K562 (cell line): ENCODE results near the gene EGR1. TPM values are rescaled to one million over a fixed set of nuclear protein-coding genes. Genes with fewer than 3 reads are reported as not detected.
A peak's percentile ranks its signal among the peaks of the same experiment; 100 is the strongest.

Experiments
- ATAC-seq: fragments of 200-7000 bp; cut with Tn5 transposase; 3 replicates; pipeline ENCODE4 v1.9.1; 2020; ENCODE audit warnings: moderate library complexity
- BruUV-seq: library from RNA; stranded (reverse); fragments of 400-500 nt; replicated peaks from 2 replicates; lab custom pipeline; 2021; lab: Mats Ljungman, UMichigan
- CTCF ChIA-PET: fragments of 300-600 bp; formaldehyde crosslinking; extraction: SDS; loops from one replicate; lab custom pipeline; 2021; ENCODE audit warnings: low intra/inter-chr PET ratio; lab: Yijun Ruan, JAX
- POLR2A ChIA-PET: fragments of 300-600, 350-650 bp; sonication (Branson Sonifier 250); formaldehyde crosslinking; extraction: SDS; loops from one replicate; lab custom pipeline; 2021; ENCODE audit warnings: antibody characterized with exemption, inconsistent platforms; lab: Yijun Ruan, JAX
- DNase-seq, 4 experiments: peaks; one replicate each; pipeline versions ENCODE4 v3.0.0 to v3.0.0-alpha.2; 2011 to 2018; ENCODE audit warnings: low spot score in 3 of 4, mixed read lengths in 3 of 4; ENCODE audit errors: extremely low read depth in 1 of 4
- FAIRE-seq: peaks from 2 replicates; lab custom pipeline; 2011; peaks lifted over from hg19 to GRCh38; lab: Jason Lieb, UNC
- H2AFZ ChIP-seq: 2 replicates; pipeline ENCODE4 v1.6.0; 2011; ENCODE audit warnings: low read depth, low read length, control low read depth, inconsistent platforms
- H3K27ac ChIP-seq: fragments of 200-600 bp; 3 replicates; pipeline ENCODE4 v1.8.0; 2011; ENCODE audit warnings: low read depth, mild to moderate bottlenecking, control low read depth, inconsistent platforms, low read length, moderate library complexity, mixed read lengths; ENCODE audit errors: extremely low read depth
- H3K27me3 ChIP-seq, 2 experiments: fragments of 300-600 bp in 1 of 2; 2 replicates in 1 of 2; 3 replicates in 1 of 2; pipeline versions ENCODE4 v1.6.0 to v1.8.0; 2011; ENCODE audit warnings: inconsistent platforms in 2 of 2, low read length in 2 of 2, mild to moderate bottlenecking in 1 of 2, mixed read lengths in 1 of 2, moderate library complexity in 1 of 2; ENCODE audit not compliant: control insufficient read depth in 2 of 2, insufficient read depth in 2 of 2
- H3K36me3 ChIP-seq: fragments of 300-600 bp; 3 replicates; pipeline ENCODE4 v1.8.0; 2011; ENCODE audit warnings: mild to moderate bottlenecking, low read length, inconsistent platforms; ENCODE audit not compliant: control insufficient read depth, insufficient read depth
- H3K4me1 ChIP-seq, 2 experiments: fragments of 200-600 bp in 1 of 2; replicated peaks in 1 of 2; 2 replicates in 1 of 2; 3 replicates in 1 of 2; pipeline versions ENCODE4 v1.5.1 to v1.8.0; 2011; ENCODE audit warnings: inconsistent platforms in 2 of 2, low read length in 2 of 2, mild to moderate bottlenecking in 1 of 2, mixed read lengths in 1 of 2, moderate library complexity in 1 of 2; ENCODE audit not compliant: control insufficient read depth in 2 of 2, insufficient read depth in 2 of 2
- H3K4me2 ChIP-seq: 2 replicates; pipeline ENCODE4 v1.6.1; 2011; ENCODE audit warnings: low read length, control low read depth, inconsistent platforms, mixed read lengths; ENCODE audit not compliant: insufficient read depth
- H3K4me3 ChIP-seq: fragments of 200-600 bp; sonication (generic), shearing (Covaris generic); 2 replicates; pipeline ENCODE4 v1.5.1; 2016; ENCODE audit warnings: control low read depth, inconsistent platforms
- H3K79me2 ChIP-seq: fragments of 200-600 bp; 3 replicates; pipeline ENCODE4 v1.8.0; 2011; ENCODE audit warnings: low read length, inconsistent platforms; ENCODE audit not compliant: control insufficient read depth, insufficient read depth
- H3K9ac ChIP-seq, 2 experiments: 2 replicates each; pipeline versions ENCODE4 v1.6.0 to v1.6.1; 2011; ENCODE audit warnings: low read depth in 2 of 2, low read length in 2 of 2, control low read depth in 1 of 2, inconsistent platforms in 1 of 2, mild to moderate bottlenecking in 1 of 2, mixed read lengths in 1 of 2; ENCODE audit not compliant: insufficient read depth in 1 of 2
- H3K9me1 ChIP-seq: one replicate; pipeline ENCODE4 v1.6.0; 2011; ENCODE audit warnings: inconsistent platforms, mild to moderate bottlenecking, low read length, moderate library complexity; ENCODE audit not compliant: control insufficient read depth, insufficient read depth
- H3K9me3 ChIP-seq: replicated peaks from 2 replicates; pipeline ENCODE4 v1.5.1; 2011; ENCODE audit warnings: low read depth, low read length, inconsistent platforms; ENCODE audit not compliant: control insufficient read depth, insufficient read depth
- H4K20me1 ChIP-seq: replicated peaks from 2 replicates; pipeline ENCODE4 v1.6.1; 2011; ENCODE audit warnings: low read length, inconsistent platforms, mixed read lengths; ENCODE audit not compliant: control insufficient read depth, insufficient read depth
- ESRRA ChIP-seq: fragments of 450-650 bp; IDR thresholded peaks from 2 replicates; pipeline ENCODE4 v1.6.1; 2014; ENCODE audit warnings: low read depth, mild to moderate bottlenecking, moderate library complexity, borderline replicate concordance
- HDAC6 ChIP-seq: IDR thresholded peaks from 2 replicates; pipeline ENCODE4 v1.6.1; 2012; ENCODE audit warnings: low read depth, mild to moderate bottlenecking, control low read depth, inconsistent platforms, low read length, moderate library complexity
- HOMEZ ChIP-seq: fragments of 250-450 bp; sonication (Bioruptor Pico); IDR thresholded peaks from 2 replicates; pipeline ENCODE4 v1.4.0; 2020; ENCODE audit warnings: mild to moderate bottlenecking, moderate library complexity
- STAT5B ChIP-seq: fragments of 250-450 bp; sonication (Bioruptor Pico); IDR thresholded peaks from 2 replicates; pipeline ENCODE4 v1.8.0; 2021; ENCODE audit warnings: mild to moderate bottlenecking, inconsistent platforms
- WGBS: fragments of 100-300 bp; shearing (Covaris generic); methylation state at CpG from one replicate; pipeline ENCODE4 v1.1.6; 2016; ENCODE audit warnings: low coverage, mixed read lengths; ENCODE audit not compliant: insufficient coverage; ENCODE audit errors: missing lambda C conversion rate; 5-methylcytosine and 5-hydroxymethylcytosine counted together
- in situ Hi-C: fragments of 300-500 bp; cut with MboI; formaldehyde crosslinking; loops from 4 replicates; pipeline ENCODE4 v1.15.0; 2018; ENCODE audit warnings: inconsistent platforms, mixed read lengths
- intact Hi-C: fragments of 100-400 bp; cut with micrococcal nuclease; formaldehyde crosslinking; loops from 2 replicates; pipeline ENCODE4 v1.14.2; 2022
- polyA plus RNA-seq, 8 experiments: library from polyadenylated mRNA; depleted of rRNA in 4 of 8; stranded (reverse) in 5 of 8; unstranded in 3 of 8; fragments of >200 nt; fragmentation: Nextera tagmentation in 2 of 8; fragmentation: Illumina TruSeq in 1 of 8; extraction: Ambion mirVana in 2 of 8; extraction: Trizol in 1 of 8; gene quantifications; 2 replicates each; pipeline versions ENCODE4 v1.2.1 to v1.2.3, GENCODE V29; 2011 to 2014; ENCODE audit warnings: inconsistent platforms in 1 of 8, missing spikeins in 1 of 8
- total RNA-seq, 7 experiments: library from RNA; depleted of rRNA in 6 of 7; stranded (reverse); fragments of >200 nt in 6 of 7; fragmentation: Illumina TruSeq in 2 of 7; extraction: Trizol in 2 of 7; gene quantifications; 2 replicates each; pipeline versions ENCODE4 v1.2.1 to v1.2.3, GENCODE V29; 2011 to 2021; ENCODE audit warnings: low replicate concordance in 1 of 7

EGR1 gene
- total and polyA plus RNA-seq, 9 of the 15 experiments (the other 6 are each of a cell fraction or from before 2014, with no cell fraction given) = 1.3 to 132 (median 21.5) TPM

GRCh38 chr5:138452720-138453119 lies 12.6 kb upstream of the EGR1 start:
- no peak for TF ChIP-seq STAT5B (CRISPR knock-in tag)
- TF ChIP-seq HOMEZ = no peak
- TF ChIP-seq ESRRA = no peak
- no peak for TF ChIP-seq HDAC6
- Histone ChIP-seq H3K36me3 (no peaks in the 10 kb centered on the region), H3K9me3 (no peaks in the 10 kb centered on the region), H3K4me2 (no peak overlapping the region), H3K9ac (peak overlapping the region in 1 of 2 experiments; percentile 50; a peak in 1 of 4 replicates), H3K4me3 (no peak overlapping the region), H3K79me2 (no peaks in the 10 kb centered on the region), H3K4me1 (peaks cover 8 to 27% of the 10 kb centered on the region in 2 experiments; a peak in 4 of 5 replicates), H3K27me3 (no peaks in the 10 kb centered on the region), H4K20me1 (no peaks in the 10 kb centered on the region), H3K27ac (no peak overlapping the region), H3K9me1 (no peaks in the 10 kb centered on the region), H2AFZ (no peak overlapping the region)
- BruUV-seq = no TSS peak
- 71% methylated on average over 6 of the region's 6 CpGs for WGBS
- CTCF ChIA-PET = no interaction called here
- ATAC-seq (no peak), DNase-seq (no peak), FAIRE-seq (no peak)
- in situ Hi-C loops = no loop called here
- POLR2A ChIA-PET = interaction anchor here (0.5 to 0.7 kb wide), 3 partner anchors 79 to 369 kb away, joined by 3 read pairs; partner anchors contain the start of gene WNT8A
- intact Hi-C loops = loop anchor here (10.0 kb wide), 1 partner anchor 182 kb away; no protein-coding TSS in a partner anchor
